Stimulated activated CD4-positive, alpha-beta T cell treated with anti-CD3 and anti-CD28 coated beads, Interleukin-12 subunit alpha, Interleukin-12 subunit beta, amount 100 ng/mL, for 24 hours (primary cell): Measurements from ENCODE around the gene ASPSCR1.
A peak's percentile ranks its signal among the peaks of the same experiment; 100 is the strongest.

ENCODE experiments used
- DNase-seq, 2 experiments: peaks; one replicate each; pipeline ENCODE4 v3.0.0-alpha.2; 2020; ENCODE audit warnings: low read depth in 2 of 2

ASPSCR1 gene

DNA sequence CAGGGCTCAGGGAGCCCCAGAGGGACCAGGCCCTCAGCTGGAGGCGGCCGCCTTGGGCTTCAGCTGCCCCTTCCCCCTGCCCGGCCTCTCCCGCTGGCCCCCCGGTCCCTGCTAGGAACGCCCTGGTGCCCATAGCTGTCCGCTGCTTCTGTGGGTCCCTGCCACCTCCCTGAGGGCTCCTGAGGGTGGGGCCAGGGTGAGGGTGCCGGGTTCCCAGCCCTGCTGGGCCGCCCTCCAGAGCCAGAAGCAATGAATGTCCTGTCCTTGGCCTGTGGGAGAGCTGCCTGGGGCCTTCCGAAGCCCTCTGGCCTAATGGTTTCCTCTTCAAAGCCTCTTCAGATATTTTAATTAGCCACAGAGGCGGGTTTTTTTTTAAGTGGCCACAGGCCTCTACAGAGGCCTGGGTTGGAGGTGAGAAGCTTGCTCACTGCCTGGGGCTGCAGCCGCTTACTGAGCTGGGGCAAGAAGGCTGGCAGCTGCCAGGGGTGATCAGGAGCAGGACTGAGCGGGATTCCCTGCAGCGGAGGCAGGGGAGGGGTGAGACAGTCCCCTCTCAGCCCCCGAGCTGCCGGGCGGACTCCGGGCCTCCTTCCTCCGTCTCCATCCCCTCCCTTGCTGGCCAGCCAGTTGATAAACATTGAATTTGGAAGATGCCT is 35.3 kb downstream of the ASPSCR1 start:
- DNase-seq, result no peak

DNA sequence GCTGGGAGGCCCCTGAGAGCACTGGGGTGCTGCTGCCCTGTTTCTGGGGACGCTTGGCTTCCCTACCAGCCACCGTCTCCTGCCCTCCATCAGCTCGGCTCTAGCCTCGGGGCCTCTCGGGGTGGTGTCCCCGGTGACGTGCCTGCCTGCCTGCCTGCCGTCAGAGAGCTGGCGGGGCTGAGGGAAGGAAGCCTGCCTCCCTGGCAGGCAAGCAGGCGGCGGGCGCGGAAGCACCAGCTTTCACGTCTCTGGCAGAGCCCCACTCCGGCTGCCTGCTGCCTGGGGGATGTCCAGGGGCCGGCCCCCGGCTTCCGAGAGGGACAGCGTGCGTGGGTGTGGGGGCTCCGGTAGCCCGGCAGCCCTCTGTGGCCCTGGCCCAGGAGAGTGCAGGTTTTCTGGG is 35.9 kb downstream of the ASPSCR1 start:
- no peak for DNase-seq

GRCh38 chr17:82013772-82014321 is 36.4 kb downstream of the ASPSCR1 start:
- DNase-seq, result no peak

GRCh38 chr17:82014432-82014831 is 37.0 kb downstream of the ASPSCR1 start:
- no peak for DNase-seq

- DNase-seq, result no peak
Measured at GRCh38 chr17:82014971-82015310, 37.5 kb downstream of the ASPSCR1 start.

- no peak for DNase-seq
Measured at GRCh38 chr17:82015311-82015971, 38.0 kb downstream of the ASPSCR1 start.

DNA sequence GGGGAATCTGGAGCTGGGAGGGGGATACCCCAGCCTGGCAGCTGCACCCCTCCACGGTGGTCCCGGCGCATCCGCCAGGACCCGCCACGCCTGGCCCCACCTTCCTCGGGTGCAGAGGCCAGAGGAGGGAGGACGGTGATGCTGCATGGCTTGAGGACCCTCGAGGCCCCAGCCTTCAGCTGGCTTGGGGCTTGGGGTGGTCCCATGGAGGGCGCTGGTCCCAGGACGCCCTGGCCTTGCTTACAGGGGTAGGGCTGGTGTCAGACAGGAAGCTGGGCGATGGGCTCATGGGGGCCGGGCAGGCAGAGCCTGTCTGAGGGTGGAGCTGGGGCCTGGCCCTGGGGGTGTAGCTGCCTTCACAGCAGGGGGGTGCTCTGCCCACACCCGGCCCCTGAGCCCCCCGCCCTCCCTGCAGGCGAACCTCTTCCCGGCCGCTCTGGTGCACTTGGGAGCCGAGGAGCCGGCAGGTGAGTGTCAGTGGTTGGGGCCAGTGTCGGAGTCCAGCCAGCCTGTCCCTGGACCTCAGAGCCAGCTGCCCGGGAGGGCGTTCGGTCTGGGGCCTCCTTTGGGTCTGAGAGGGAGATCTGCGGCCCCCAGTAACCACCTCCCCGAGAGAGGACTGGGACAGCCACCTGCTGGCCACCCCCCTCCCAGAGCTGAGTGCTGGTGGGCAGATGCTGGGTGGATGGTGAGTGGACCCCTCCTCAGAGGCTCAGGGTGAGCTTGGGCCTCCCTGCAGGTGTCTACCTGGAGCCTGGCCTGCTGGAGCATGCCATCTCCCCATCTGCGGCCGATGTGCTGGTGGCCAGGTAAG is 38.8 kb downstream of the ASPSCR1 start:
- no peak for DNase-seq

DNA sequence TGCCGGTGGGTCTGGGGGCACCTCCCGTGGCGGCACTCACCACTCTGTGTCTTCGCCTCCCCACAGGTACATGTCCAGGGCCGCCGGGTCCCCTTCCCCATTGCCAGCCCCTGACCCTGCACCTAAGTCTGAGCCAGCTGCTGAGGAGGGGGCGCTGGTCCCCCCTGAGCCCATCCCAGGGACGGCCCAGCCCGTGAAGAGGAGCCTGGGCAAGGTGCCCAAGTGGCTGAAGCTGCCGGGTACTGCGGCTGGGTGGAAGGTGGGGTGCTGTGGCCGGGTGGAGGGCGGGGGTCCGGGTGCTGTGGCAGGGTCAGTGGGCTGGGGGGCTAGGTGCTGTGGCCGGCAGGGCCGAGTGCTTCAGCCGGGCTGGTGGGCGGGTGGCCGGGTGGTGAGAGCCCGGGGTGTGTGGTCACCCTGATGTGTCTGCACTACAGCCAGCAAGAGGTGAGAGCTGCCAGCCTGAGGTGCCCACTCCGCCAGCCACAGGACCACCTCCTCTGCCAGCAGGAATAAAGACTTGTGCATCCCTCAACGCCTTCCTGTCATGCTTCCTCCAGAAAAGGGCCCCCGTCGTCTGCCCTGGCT is 39.5 kb downstream of the ASPSCR1 start:
- DNase-seq, result no peak

DNA sequence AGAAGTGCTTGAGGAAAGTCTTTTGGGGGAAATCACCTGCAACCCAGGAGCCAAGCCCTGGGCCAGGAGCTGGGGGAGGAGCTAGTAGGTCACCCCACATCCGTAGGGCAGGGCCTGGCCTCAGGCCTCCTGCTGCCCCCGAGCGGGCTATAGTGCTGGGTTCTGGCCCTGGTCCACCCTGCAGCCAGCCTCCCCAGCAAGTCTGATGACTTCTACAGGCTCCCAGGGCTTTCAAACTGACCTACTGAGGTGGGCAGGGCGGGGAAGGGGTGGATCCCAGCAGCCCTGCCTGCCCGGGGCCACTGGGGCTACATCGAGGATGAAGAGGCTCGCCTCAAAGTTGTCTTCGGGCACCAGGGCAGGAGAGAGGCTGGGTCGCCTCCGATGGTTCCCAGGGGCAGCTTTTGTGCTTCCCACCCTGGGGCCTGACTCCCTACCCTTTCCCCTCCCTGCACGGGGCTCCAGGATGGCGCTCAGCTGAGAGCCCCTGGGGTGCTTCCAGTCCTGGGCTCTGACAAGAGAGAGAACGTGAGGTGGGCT is 40.3 kb downstream of the ASPSCR1 start:
- DNase-seq, result no peak

- no peak for DNase-seq
Measured at GRCh38 chr17:82018152-82018988, 40.9 kb downstream of the ASPSCR1 start.

GRCh38 chr17:82018989-82019689 is 41.7 kb downstream of the ASPSCR1 start:
- no peak for DNase-seq

- peak; percentile 31 to 69 for DNase-seq
Measured at GRCh38 chr17:82019690-82020571, 42.5 kb downstream of the ASPSCR1 start.

- no peak for DNase-seq
Measured at GRCh38 chr17:82020572-82021106, 43.2 kb downstream of the ASPSCR1 start.

- DNase-seq, result peak in 1 of 2 experiments; percentile 48
Measured at GRCh38 chr17:82021107-82021899, 43.9 kb downstream of the ASPSCR1 start.

- DNase-seq, result no peak
Measured at GRCh38 chr17:82021900-82022309, 44.5 kb downstream of the ASPSCR1 start.

GRCh38 chr17:82022310-82022980 is 45.0 kb downstream of the ASPSCR1 start, which contains the start of gene CENPX:
Gene CENPX, minus strand, starts transcription at chr17:82022878. Its CDS starts 17 bp downstream, at chr17:82022861.
- DNase-seq, result no peak

- DNase-seq, result peak; percentile 100
Measured at GRCh38 chr17:82022981-82023446, 45.6 kb downstream of the ASPSCR1 start, which contains the start of gene LRRC45. Gene LRRC45, plus strand, starts transcription at chr17:82023305. Its CDS starts 339 bp downstream, at chr17:82023644.
